Breast epithelium (tissue), 3 donors: ENCODE results near the gene RNF150.

Experiments
- POLR2A ChIP-seq: fragments of 450-650 bp; IDR thresholded peaks from one replicate; pipeline ENCODE4 v1.6.1; 2016; ENCODE audit warnings: antibody characterized with exemption, mild to moderate bottlenecking, moderate library complexity
- TF ChIP-seq, protein P1 (sequence below), 3 donors: fragments of 450-650 bp; IDR thresholded peaks; one replicate each; pipeline ENCODE4 v1.5.1; 2016 to 2017; ENCODE audit warnings: antibody characterized with exemption in 3 of 3, mild to moderate bottlenecking in 3 of 3, moderate library complexity in 3 of 3

DNA sequence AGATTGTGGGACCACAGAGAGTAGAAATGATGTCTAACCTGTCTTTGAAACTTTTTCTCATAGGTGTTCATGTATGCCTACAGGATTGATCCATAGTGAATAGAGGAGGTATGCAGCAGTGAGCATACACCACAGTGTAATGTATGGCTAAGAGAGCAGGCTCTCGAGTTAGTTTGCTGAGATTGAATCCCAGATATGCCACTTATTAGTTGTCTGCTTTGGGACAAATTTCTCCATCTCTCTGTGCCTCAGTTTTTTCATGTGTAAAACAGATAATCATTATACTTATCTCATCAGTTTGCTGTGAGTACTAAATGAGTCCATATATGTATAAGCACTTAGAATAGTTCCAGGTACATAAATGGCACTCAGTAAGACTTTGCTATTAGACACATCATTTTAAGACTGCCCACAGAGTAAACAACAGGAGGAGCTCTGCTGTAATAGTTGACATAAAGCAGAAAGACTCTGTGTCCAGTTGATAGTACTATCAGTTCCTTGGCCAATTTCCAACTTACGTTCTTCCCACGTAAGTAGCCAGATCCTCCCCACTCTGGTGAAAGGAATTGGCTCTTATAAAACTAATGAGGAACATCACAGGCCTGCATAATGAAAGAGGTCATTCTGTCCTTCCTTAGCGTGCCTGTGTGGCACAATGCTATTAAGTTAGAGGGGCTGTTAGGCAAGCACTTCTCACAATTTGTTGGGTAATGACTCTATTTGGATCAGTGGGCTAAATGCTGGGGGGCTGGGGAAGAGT lies 20.7 kb upstream of the RNF150 start:
- TF ChIP-seq, protein P1, sequence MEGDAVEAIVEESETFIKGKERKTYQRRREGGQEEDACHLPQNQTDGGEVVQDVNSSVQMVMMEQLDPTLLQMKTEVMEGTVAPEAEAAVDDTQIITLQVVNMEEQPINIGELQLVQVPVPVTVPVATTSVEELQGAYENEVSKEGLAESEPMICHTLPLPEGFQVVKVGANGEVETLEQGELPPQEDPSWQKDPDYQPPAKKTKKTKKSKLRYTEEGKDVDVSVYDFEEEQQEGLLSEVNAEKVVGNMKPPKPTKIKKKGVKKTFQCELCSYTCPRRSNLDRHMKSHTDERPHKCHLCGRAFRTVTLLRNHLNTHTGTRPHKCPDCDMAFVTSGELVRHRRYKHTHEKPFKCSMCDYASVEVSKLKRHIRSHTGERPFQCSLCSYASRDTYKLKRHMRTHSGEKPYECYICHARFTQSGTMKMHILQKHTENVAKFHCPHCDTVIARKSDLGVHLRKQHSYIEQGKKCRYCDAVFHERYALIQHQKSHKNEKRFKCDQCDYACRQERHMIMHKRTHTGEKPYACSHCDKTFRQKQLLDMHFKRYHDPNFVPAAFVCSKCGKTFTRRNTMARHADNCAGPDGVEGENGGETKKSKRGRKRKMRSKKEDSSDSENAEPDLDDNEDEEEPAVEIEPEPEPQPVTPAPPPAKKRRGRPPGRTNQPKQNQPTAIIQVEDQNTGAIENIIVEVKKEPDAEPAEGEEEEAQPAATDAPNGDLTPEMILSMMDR (IDR thresholded peaks at IDR 0.05), result no peak
- TF ChIP-seq POLR2A, result no peak
